HL-60 (cell line): Measurements from ENCODE around the gene TSHZ2.

Source experiments
- DNase-seq, 2 experiments: peaks; one replicate each; pipeline ENCODE4 v3.0.0-alpha.2; 2010 to 2020; ENCODE audit warnings: low read depth in 1 of 2, low spot score in 1 of 2
- H3K27ac ChIP-seq: fragments of 250-450 bp; sonication (Bioruptor Pico); replicated peaks from 2 replicates; pipeline ENCODE4 v1.5.1; 2020; ENCODE audit warnings: mild to moderate bottlenecking, moderate library complexity
- H3K27me3 ChIP-seq: fragments of 250-450 bp; sonication (Bioruptor Pico); 2 replicates; pipeline ENCODE4 v1.5.1; 2021; ENCODE audit warnings: mild to moderate bottlenecking, moderate library complexity; ENCODE audit not compliant: insufficient read depth, poor library complexity, severe bottlenecking
- H3K4me3 ChIP-seq: replicated peaks from 2 replicates; pipeline ENCODE4 v1.5.1; 2011; ENCODE audit warnings: mild to moderate bottlenecking, control low read depth, low read length; ENCODE audit not compliant: insufficient read depth
- CTCF ChIP-seq: IDR thresholded peaks from one replicate; pipeline ENCODE4 v1.5.1; 2011; ENCODE audit warnings: low read length, control low read depth, inconsistent platforms; ENCODE audit not compliant: insufficient read depth
- GABPA ChIP-seq: IDR thresholded peaks from 2 replicates; pipeline ENCODE4 v1.6.1; 2012; ENCODE audit warnings: low read depth
- POLR2AphosphoS5 ChIP-seq: IDR thresholded peaks from 2 replicates; pipeline ENCODE4 v1.6.1; 2012; ENCODE audit warnings: low read depth
- SPI1 ChIP-seq: IDR thresholded peaks from 2 replicates; pipeline ENCODE4 v1.6.1; 2012; ENCODE audit warnings: low read depth, mild to moderate bottlenecking, borderline replicate concordance
- TF ChIP-seq, protein P1 (sequence below): IDR thresholded peaks from 2 replicates; pipeline ENCODE4 v1.6.1; 2012; ENCODE audit warnings: low read depth; ENCODE audit not compliant: insufficient replicate concordance

Gene TSHZ2

GRCh38 chr20:53076668-53077067 is 104.5 kb downstream of the TSHZ2 start:
- TF ChIP-seq GABPA (no peak), SPI1 (no peak), CTCF (no peak), POLR2AphosphoS5 (no peak)
- TF ChIP-seq, protein P1, sequence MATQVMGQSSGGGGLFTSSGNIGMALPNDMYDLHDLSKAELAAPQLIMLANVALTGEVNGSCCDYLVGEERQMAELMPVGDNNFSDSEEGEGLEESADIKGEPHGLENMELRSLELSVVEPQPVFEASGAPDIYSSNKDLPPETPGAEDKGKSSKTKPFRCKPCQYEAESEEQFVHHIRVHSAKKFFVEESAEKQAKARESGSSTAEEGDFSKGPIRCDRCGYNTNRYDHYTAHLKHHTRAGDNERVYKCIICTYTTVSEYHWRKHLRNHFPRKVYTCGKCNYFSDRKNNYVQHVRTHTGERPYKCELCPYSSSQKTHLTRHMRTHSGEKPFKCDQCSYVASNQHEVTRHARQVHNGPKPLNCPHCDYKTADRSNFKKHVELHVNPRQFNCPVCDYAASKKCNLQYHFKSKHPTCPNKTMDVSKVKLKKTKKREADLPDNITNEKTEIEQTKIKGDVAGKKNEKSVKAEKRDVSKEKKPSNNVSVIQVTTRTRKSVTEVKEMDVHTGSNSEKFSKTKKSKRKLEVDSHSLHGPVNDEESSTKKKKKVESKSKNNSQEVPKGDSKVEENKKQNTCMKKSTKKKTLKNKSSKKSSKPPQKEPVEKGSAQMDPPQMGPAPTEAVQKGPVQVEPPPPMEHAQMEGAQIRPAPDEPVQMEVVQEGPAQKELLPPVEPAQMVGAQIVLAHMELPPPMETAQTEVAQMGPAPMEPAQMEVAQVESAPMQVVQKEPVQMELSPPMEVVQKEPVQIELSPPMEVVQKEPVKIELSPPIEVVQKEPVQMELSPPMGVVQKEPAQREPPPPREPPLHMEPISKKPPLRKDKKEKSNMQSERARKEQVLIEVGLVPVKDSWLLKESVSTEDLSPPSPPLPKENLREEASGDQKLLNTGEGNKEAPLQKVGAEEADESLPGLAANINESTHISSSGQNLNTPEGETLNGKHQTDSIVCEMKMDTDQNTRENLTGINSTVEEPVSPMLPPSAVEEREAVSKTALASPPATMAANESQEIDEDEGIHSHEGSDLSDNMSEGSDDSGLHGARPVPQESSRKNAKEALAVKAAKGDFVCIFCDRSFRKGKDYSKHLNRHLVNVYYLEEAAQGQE, result no peak

DNA sequence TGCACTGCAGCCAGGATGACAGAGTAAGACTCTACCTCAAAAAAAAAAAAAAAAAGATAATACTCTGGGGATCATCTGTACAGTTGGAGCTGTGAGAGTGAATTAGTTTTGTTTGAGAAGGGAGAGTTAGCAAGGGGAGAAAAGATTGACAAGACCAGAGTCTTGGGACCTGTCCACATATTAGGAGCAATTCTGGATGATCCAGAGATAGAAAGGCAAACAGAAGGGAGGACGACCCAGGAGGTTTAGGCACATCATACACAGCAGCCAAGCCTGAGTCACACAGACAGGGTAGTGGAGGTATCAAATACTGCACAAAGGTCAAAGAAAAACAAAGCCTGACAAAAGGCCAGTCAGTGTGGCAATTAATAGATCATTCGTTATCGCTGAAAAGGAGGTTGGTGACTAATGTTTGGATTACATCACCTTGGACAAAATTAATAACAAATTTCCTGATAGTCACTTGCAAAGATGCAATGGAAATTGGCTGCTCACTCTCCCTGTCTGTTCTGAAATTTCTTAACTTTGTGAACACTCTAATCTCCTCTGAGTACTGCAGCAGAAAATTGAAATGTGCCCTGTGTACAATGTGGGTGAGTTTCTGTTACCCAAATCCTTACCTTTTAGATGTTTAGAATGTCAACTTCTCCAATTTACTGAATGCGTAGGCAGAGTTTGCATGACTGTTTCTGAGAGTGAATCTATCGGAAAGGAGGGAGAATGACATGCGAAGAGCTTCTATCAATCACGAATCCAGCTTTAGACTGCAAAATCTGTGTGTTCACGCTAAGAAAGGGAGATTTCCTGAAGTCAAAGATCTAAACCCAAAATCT is 105.4 kb downstream of the TSHZ2 start:
- H3K27ac ChIP-seq, result no peak overlapping the region
- no peak overlapping the region for H3K4me3 ChIP-seq
- no peaks in the 10 kb centered on the region for H3K27me3 ChIP-seq
- no peak for TF ChIP-seq GABPA
- TF ChIP-seq POLR2AphosphoS5, result no peak
- no peak for DNase-seq

More at GRCh38 chr20:53076668-53077067, 104.5 kb downstream of the TSHZ2 start:
- DNase-seq, result no peak
- no peaks in the 10 kb centered on the region for H3K27me3 ChIP-seq
- no peak overlapping the region for H3K27ac ChIP-seq
- H3K4me3 ChIP-seq, result no peak overlapping the region

GRCh38 chr20:53078761-53079160 is 106.6 kb downstream of the TSHZ2 start:
- Histone ChIP-seq H3K27ac (no peak overlapping the region), H3K27me3 (no peaks in the 10 kb centered on the region), H3K4me3 (no peak overlapping the region)
- no peak for DNase-seq
- no peak for TF ChIP-seq CTCF
- TF ChIP-seq, protein P1, result no peak
- TF ChIP-seq POLR2AphosphoS5, result no peak
- TF ChIP-seq SPI1, result no peak
- TF ChIP-seq GABPA, result no peak

DNA sequence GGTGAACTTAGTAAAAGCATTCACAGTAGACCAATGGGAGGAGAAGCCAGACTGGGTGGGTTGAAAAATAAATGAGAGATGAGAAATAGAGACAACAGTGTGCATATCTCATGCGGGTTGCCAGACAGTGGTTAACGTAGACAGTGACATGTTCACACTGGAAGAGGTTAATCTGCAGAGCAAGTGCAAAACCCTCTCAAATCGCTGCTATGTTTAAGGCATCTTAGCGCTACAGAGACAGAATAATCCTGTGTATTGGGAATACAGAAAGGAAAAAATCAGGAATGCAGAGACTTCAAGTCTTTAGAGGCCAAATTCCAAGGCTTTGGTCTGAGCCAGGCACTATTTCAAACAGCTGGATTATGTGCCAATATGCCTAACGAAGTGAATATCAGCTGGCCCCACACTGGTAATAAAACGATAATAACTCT is 107.1 kb downstream of the TSHZ2 start:
- no peak for DNase-seq
- TF ChIP-seq SPI1 (no peak), GABPA (no peak), CTCF (no peak), POLR2AphosphoS5 (no peak)
- TF ChIP-seq, protein P1, result no peak
- H3K27ac ChIP-seq, result no peak overlapping the region
- no peak overlapping the region for H3K4me3 ChIP-seq
- no peaks in the 10 kb centered on the region for H3K27me3 ChIP-seq
